MCF 10A (cell line): ENCODE data around the gene ECHDC1. TPM values are rescaled to one million over a fixed set of nuclear protein-coding genes. Genes with fewer than 3 reads are reported as not detected.
A peak's percentile ranks its signal among the peaks of the same experiment; 100 is the strongest.

Experiments used
- Bru-seq: library from RNA; stranded (reverse); fragments of 400-500 nt; gene quantifications from one replicate; lab custom pipeline; 2021; lab: Mats Ljungman, UMichigan
- BruChase-seq, 2 experiments: library from RNA; stranded (reverse); fragments of 400-500 nt; gene quantifications; one replicate each; lab custom pipeline; 2021; lab: Mats Ljungman, UMichigan
- BruUV-seq: library from RNA; stranded (reverse); fragments of 400-500 nt; replicated peaks from 2 replicates; lab custom pipeline; 2021; lab: Mats Ljungman, UMichigan
- CTCF ChIA-PET: fragments of 300-600 bp; sonication (Branson Sonifier 250); formaldehyde crosslinking; extraction: SDS; loops from one replicate; lab custom pipeline; 2021; ENCODE audit warnings: antibody characterized with exemption, inconsistent platforms; lab: Yijun Ruan, JAX
- POLR2A ChIA-PET: fragments of 300-600, 350-650 bp; sonication (Branson Sonifier 250); formaldehyde crosslinking; extraction: SDS; loops from one replicate; lab custom pipeline; 2020; ENCODE audit warnings: antibody characterized with exemption, inconsistent platforms; lab: Yijun Ruan, JAX
- DNase-seq: peaks from one replicate; pipeline ENCODE4 v3.0.0-alpha.2; 2018; ENCODE audit not compliant: unreplicated experiment
- H3K27ac Mint-ChIP-seq: one replicate; pipeline ENCODE4 v1.8.0; 2022; ENCODE audit warnings: mild to moderate bottlenecking, low read depth, mixed read lengths; ENCODE audit not compliant: unreplicated experiment
- H3K27me3 Mint-ChIP-seq: one replicate; pipeline ENCODE4 v1.8.0; 2022; ENCODE audit warnings: mixed read lengths; ENCODE audit not compliant: insufficient read depth, unreplicated experiment
- H3K36me3 Mint-ChIP-seq: one replicate; pipeline ENCODE4 v1.8.0; 2022; ENCODE audit warnings: mild to moderate bottlenecking, moderate library complexity, mixed read lengths; ENCODE audit not compliant: insufficient read depth, unreplicated experiment
- H3K4me1 Mint-ChIP-seq: one replicate; pipeline ENCODE4 v1.8.0; 2022; ENCODE audit warnings: mixed read lengths; ENCODE audit not compliant: insufficient read depth, unreplicated experiment
- H3K4me3 Mint-ChIP-seq: one replicate; pipeline ENCODE4 v1.8.0; 2022; ENCODE audit warnings: mild to moderate bottlenecking, moderate library complexity, mixed read lengths; ENCODE audit not compliant: unreplicated experiment
- H3K9me3 Mint-ChIP-seq: one replicate; pipeline ENCODE4 v1.8.0; 2022; ENCODE audit warnings: mixed read lengths; ENCODE audit not compliant: unreplicated experiment
- intact Hi-C: fragments of 100-400 bp; cut with micrococcal nuclease; formaldehyde crosslinking; loops from 2 replicates; pipeline ENCODE4 v1.14.1; 2022
- long read RNA-seq: library from polyadenylated mRNA; stranded (forward); transcript quantifications from one replicate; pipeline ENCODE4 v2.0.0, GENCODE V29; 2022
- total RNA-seq: library from RNA; stranded (reverse); gene quantifications from 2 replicates; pipeline ENCODE4 v1.2.3, GENCODE V29; 2022
- TF ChIP-seq, protein P1 (sequence below): fragments of 200-600 bp; IDR thresholded peaks from one replicate; pipeline ENCODE4 v1.8.0; 2022; ENCODE audit warnings: antibody characterized with exemption, mild to moderate bottlenecking; ENCODE audit not compliant: unreplicated experiment

Gene ECHDC1
- total RNA-seq (60.4 and 70.7 TPM in 2 replicates), Bru-seq, nascent RNA (percentile 91 among the genes with signal in this experiment), BruChase-seq, experiment 1, labeled RNA remaining after a 6-hour chase (percentile 86 among the genes with signal in this experiment), BruChase-seq, experiment 2, labeled RNA remaining after a 2-hour chase (percentile 88 among the genes with signal in this experiment)
- long read RNA-seq, transcript ECHDC1-203 (5 exons, 1,354 nt), result minor isoform, 15 of 229 reads
- long read RNA-seq, transcript ECHDC1-210 (6 exons, 2,341 nt), result major isoform, 107 of 229 reads
- long read RNA-seq, transcript ECHDC1-209 (5 exons, 1,515 nt), result minor isoform, 16 of 229 reads
- long read RNA-seq, transcript ECHDC1-214 (6 exons, 2,443 nt), result minor isoform, 13 of 229 reads
- long read RNA-seq, partial matches to known transcripts, result 41 of 229 reads
- long read RNA-seq, other reads (novel, unspliced or antisense), result 23 of 229 reads

- H3K27ac Mint-ChIP-seq, result no peak within 1 kb of the TSS
- H3K27me3 Mint-ChIP-seq, result no peaks in the 10 kb centered on the region
- H3K4me1 Mint-ChIP-seq, result peaks cover 37% of the 10 kb centered on the region
- H3K9me3 Mint-ChIP-seq, result no peaks in the 10 kb centered on the region
- ChIA-PET POLR2A (interaction anchor here (0.7 to 2.1 kb wide), 31 partner anchors 10 to 1475 kb away, joined by 3 to 18 read pairs (median 4); partner anchors contain the start of gene RNF146), CTCF (interaction anchor here (0.6 to 1.8 kb wide), 18 partner anchors 10 to 195 kb away, joined by 3 to 7 read pairs (median 4); partner anchors contain the start of gene RNF146)
- peaks cover 6% of the 10 kb centered on the region for H3K36me3 Mint-ChIP-seq
- H3K4me3 Mint-ChIP-seq, result no peak within 1 kb of the TSS
- peak; percentile 70 for DNase-seq
- TF ChIP-seq, protein P1, sequence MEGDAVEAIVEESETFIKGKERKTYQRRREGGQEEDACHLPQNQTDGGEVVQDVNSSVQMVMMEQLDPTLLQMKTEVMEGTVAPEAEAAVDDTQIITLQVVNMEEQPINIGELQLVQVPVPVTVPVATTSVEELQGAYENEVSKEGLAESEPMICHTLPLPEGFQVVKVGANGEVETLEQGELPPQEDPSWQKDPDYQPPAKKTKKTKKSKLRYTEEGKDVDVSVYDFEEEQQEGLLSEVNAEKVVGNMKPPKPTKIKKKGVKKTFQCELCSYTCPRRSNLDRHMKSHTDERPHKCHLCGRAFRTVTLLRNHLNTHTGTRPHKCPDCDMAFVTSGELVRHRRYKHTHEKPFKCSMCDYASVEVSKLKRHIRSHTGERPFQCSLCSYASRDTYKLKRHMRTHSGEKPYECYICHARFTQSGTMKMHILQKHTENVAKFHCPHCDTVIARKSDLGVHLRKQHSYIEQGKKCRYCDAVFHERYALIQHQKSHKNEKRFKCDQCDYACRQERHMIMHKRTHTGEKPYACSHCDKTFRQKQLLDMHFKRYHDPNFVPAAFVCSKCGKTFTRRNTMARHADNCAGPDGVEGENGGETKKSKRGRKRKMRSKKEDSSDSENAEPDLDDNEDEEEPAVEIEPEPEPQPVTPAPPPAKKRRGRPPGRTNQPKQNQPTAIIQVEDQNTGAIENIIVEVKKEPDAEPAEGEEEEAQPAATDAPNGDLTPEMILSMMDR, result no peak
- no TSS peak for BruUV-seq
- intact Hi-C loops, result loop anchor here (1.0 to 10.0 kb wide), 3 partner anchors 23 to 122 kb away; no protein-coding TSS in a partner anchor
Measured at GRCh38 chr6:127342946-127343808, at the start of gene ECHDC1. Gene ECHDC1, minus strand, starts transcription at chr6:127343609. Its CDS starts 12,581 bp downstream, at chr6:127331028.

GRCh38 chr6:127392301-127392700 is 48.9 kb upstream of the ECHDC1 start:
- no TSS peak for BruUV-seq
- Mint-ChIP-seq H3K4me1 (peaks cover 23% of the 10 kb centered on the region), H3K4me3 (no peak overlapping the region), H3K36me3 (no peaks in the 10 kb centered on the region), H3K9me3 (no peaks in the 10 kb centered on the region), H3K27ac (peak overlapping the region; percentile 27), H3K27me3 (no peaks in the 10 kb centered on the region)
- ChIA-PET POLR2A (interaction anchor here (0.9 to 2.0 kb wide), 8 partner anchors 8 to 50 kb away, joined by 3 to 8 read pairs (median 4); no protein-coding TSS in a partner anchor), CTCF (interaction anchor here (0.7 to 1.5 kb wide), 4 partner anchors 28 to 249 kb away, joined by 3 to 7 read pairs (median 3); partner anchors contain the start of gene ECHDC1)
- TF ChIP-seq, protein P1, result no peak
- peak; percentile 23 for DNase-seq
- intact Hi-C loops, result no loop called here

DNA sequence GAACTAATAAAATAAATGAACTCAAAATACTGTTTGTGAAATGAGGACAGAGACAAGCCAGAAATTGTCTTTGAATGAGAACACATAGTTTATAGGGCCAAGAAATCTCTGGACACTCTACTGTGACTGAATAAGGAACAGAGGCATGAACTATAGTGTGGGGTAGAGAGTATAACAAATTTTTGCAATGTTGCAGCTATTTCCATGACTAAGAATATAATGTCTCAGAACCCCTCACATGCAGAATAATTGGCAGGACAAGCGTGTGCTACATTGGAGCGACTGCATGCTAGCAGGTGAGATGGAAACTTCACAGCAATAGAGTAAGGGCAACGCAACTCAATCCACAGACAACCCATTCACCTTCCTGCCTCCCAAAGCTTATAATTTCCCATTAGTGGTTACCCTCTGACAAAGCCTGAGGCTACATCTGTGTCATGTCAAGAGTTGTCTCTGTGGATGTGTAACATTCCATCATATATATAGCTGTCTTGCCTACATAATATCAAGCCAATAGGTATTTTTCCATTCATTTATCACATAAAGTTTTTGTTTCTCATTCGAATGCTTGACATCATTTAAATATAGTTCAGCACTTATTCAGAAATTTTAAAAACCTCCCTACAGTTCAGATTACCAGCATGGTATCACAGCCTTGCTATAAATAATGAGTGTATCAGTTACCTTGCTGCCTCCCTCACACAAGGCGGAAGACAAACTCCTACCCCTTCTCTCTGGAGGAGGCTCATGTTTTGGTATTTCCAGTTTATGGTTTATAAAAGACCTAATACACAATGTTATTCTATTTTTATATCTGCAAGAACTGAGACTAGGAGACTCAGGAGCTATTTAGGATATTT is 47.9 kb upstream of the ECHDC1 start:
- DNase-seq, result no peak
- no peaks in the 10 kb centered on the region for H3K36me3 Mint-ChIP-seq
- ChIA-PET POLR2A (interaction anchor here (1.2 to 2.0 kb wide), 8 partner anchors 7 to 49 kb away, joined by 3 to 8 read pairs (median 5); partner anchors contain the start of gene ECHDC1), CTCF (interaction anchor here (0.5 to 1.8 kb wide), 12 partner anchors 29 to 867 kb away, joined by 3 to 8 read pairs (median 3); partner anchors contain the start of gene ECHDC1)
- no peak overlapping the region for H3K4me3 Mint-ChIP-seq
- BruUV-seq, result no TSS peak
- TF ChIP-seq, protein P1, result no peak
- H3K4me1 Mint-ChIP-seq, result peaks cover 19% of the 10 kb centered on the region
- H3K27ac Mint-ChIP-seq, result peak overlapping the region; percentile 27
- intact Hi-C loops, result no loop called here
- no peaks in the 10 kb centered on the region for H3K9me3 Mint-ChIP-seq
- H3K27me3 Mint-ChIP-seq, result no peaks in the 10 kb centered on the region
